ENCODE results near the gene SAA1. TPM values are rescaled to one million over a fixed set of nuclear protein-coding genes. Genes with fewer than 3 reads are reported as not detected.

SAA1 gene
- not detected in 2 replicates for total RNA-seq

GRCh38 chr11:18265949-18266348 lies at the start of gene SAA1:
Gene SAA1 (plus strand): TSS chr11:18266264. CDS start chr11:18266888, 624 bp downstream.

GRCh38 chr11:18236664-18237356 lies 29.3 kb upstream of the SAA1 start, which contains the start of gene SAA4:
Gene SAA4 (minus strand): TSS chr11:18236802. CDS start chr11:18235926, 876 bp downstream.

GRCh38 chr11:18248561-18248960 lies 17.5 kb upstream of the SAA1 start, which contains the start of gene SAA2:
Gene SAA2 (minus strand): TSS chr11:18248668. CDS start chr11:18248011, 657 bp downstream.

Other genes starting within 250 kb of the SAA1 start
- gene TPH1, start 220.0 kb upstream of the SAA1 start, total RNA-seq = under 0.01 TPM in 2 replicates
- 13.9 and 17.9 TPM in 2 replicates for gene SAAL1, start 160.2 kb upstream of the SAA1 start, total RNA-seq
- gene MRGPRX3, start 133.7 kb upstream of the SAA1 start, total RNA-seq = not detected in 2 replicates
- gene MRGPRX4, start 93.4 kb upstream of the SAA1 start, total RNA-seq = not detected in 2 replicates
- not detected in 2 replicates for gene SAA4, start 29.5 kb upstream of the SAA1 start, total RNA-seq
- 0.16 TPM in 1 of 2 replicates, not detected in the other for gene SAA2, start 17.6 kb upstream of the SAA1 start, total RNA-seq
- gene HPS5, start 55.9 kb downstream of the SAA1 start, total RNA-seq = 32.8 and 36.7 TPM in 2 replicates
- gene GTF2H1, start 56.3 kb downstream of the SAA1 start, total RNA-seq = 39.4 and 61.9 TPM in 2 replicates
- gene LDHA, start 128.3 kb downstream of the SAA1 start, total RNA-seq = 169 and 365 TPM in 2 replicates
- gene LDHC, start 146.1 kb downstream of the SAA1 start, total RNA-seq = 0.16 TPM in 1 of 2 replicates, not detected in the other
- gene LDHAL6A, start 189.6 kb downstream of the SAA1 start, total RNA-seq = not detected in 2 replicates